HT-29 (cell line): ENCODE data around the gene TENT4B. TPM values are rescaled to one million over a fixed set of nuclear protein-coding genes. Genes with fewer than 3 reads are reported as not detected.

Source experiments
- DNase-seq: peaks from one replicate; pipeline ENCODE4 v3.0.0-alpha.2; 2015; ENCODE audit warnings: low spot score
- total RNA-seq: library from RNA; depleted of rRNA; stranded (reverse); fragments of >200 nt; shearing (Covaris generic); gene quantifications from 2 replicates; pipeline ENCODE4 v1.2.3, GENCODE V29; 2014

The TENT4B gene
- total RNA-seq, 1 experiment from 2014 or later = 5.3 TPM

GRCh38 chr16:50255538-50255937, 102.4 kb downstream of the TENT4B start:
- no peak for DNase-seq

DNA sequence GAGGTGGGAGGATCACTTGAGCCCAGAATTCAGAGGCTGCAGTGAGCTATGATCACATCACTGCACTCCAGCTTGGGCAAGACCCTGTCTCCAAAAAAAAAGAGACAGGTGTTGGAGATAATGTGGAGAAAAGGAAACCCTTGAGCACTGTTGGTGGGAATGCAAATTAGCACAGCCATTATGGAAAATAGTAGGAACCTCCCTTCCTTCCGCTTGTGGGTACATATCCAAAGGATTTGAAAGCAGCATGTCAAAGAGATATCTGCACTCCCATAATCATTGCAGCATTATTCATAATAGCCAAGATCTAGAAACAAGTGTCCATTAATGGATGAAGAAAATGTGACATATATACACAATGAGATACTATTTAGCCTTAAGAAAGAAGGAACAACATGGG, 103.5 kb downstream of the TENT4B start:
- no peak for DNase-seq

DNA sequence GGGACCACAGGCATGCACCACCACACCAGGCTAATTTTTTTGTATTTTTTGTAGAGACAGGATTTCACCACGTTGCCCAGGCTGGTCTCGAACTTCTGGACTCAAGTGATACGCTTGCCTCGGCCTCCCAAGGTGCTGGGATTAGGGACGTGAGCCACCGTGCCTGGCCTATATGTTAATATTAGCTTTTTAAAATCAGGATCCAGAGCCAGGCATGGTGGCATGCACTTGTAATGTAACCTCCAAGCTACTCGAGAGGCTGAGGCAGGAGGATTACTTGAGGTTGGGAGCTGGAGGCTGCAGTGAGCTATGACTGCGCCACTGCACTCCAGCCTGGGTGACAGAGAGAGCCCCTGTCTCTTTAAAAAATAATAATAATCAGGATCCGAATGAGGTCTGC, 104.8 kb downstream of the TENT4B start:
- no peak for DNase-seq

DNA sequence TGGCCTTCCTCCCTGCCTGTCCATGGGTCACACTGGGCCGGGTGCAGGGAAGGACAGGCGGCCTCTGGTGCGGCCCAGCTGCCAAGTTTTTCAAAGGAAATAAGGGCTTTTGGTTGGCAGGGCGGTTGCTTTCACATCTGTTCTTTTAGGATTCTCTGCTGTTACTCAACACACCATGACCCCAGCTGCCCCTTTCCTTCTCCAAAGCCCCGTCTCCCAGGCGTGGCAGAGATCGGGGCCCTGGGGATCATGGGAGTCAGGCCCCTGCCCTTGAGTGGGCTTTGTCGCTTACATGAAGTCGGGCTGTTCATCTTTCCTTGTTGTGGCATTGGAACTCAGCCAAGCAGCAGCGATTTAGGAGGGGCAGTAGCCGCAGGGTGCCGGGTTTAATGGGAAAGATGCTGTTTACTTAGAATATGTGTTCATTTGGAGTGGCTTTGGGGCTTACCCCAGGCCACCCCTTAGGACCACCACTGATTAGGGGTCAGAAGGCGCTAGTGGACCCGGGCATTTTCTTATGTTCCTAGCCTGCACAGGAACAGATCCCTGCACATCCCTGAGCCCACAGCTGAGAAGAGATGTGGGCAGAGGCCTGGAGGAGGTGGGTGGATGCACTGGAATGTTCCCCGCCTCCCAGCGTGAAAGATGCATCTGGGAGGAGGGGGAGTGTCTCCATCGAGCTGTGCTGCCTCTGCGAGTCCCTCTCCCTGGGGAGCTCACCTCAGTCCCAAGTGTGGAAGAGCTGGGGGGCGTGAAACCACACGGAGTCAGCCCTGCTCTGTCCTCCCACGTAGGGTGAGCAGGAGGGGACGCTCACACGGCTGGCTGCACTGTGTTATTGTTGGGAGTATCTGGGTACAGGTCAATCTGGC, 106.5 kb downstream of the TENT4B start:
- DNase-seq = no peak

- DNase-seq = no peak
Measured at GRCh38 chr16:50260206-50261159, 107.4 kb downstream of the TENT4B start.

DNA sequence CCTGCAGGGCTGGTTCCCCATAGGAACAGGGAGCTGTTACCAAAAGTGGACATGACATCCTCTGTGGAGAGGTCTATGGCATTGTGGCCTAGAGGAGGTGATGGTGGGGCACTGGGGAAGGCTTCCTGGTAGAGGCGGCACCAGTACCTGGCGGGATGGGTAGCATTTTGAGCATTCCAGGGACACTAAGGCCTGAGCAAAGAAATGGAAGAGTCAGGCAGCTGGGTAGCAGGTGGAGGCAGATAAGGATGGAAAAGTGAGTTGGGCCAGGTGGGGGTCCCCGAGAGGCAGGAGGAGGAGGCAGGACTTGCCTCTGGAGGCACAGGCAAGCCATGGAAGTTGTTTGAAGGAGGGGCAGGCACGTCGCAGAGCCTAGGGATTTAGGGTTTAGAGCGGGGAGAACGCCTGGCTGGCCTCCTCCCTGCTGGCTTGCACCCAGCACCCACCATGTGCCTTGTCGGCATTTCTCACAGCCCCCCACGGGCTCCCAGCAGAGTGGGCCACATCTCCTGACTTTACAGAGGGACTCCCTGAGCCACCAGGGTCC, 108.1 kb downstream of the TENT4B start:
- DNase-seq = no peak

- no peak for DNase-seq
Measured at GRCh38 chr16:50261707-50262235, 108.7 kb downstream of the TENT4B start.

DNA sequence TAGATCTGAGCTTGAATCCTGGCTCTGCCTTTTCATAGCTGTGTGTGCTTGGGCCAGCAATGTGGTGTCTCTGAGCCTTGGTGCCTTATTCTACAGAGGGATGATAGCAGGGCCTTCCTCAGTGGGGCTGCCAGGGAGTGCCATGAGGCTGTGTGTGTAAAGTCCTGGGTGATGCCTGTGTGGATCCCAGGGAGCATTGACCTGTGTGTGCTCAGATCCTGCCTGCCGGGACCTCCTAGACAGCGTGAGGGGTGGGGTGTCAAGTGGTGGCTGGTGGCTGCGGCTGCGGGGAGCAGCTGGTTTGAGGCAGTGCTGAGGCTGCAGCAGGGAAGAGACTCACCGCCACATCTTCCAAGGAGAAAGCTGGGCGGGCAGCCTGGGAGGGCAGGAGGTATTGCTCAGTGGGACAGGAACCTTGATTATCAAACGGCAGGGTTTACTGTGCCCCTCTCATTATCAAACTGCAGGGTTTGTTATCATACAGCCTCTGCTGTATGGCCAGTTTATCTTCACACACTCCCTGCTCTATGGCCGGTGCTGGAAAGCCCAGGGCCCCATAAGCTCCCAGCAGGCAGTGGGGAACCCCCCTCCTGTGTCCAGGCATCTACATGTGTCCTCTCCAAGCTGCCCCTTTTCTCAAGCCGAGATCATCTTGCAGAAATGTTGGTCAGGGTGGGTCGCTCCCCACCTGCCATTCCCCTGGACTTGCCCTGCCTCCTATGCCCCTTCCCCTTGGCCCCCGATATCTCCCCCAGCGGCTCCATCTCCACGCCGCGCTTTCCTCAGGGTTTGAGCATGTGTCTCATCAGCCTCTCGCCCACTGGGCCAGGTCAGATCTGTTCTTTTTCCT, 110.2 kb downstream of the TENT4B start:
- DNase-seq = no peak

DNA sequence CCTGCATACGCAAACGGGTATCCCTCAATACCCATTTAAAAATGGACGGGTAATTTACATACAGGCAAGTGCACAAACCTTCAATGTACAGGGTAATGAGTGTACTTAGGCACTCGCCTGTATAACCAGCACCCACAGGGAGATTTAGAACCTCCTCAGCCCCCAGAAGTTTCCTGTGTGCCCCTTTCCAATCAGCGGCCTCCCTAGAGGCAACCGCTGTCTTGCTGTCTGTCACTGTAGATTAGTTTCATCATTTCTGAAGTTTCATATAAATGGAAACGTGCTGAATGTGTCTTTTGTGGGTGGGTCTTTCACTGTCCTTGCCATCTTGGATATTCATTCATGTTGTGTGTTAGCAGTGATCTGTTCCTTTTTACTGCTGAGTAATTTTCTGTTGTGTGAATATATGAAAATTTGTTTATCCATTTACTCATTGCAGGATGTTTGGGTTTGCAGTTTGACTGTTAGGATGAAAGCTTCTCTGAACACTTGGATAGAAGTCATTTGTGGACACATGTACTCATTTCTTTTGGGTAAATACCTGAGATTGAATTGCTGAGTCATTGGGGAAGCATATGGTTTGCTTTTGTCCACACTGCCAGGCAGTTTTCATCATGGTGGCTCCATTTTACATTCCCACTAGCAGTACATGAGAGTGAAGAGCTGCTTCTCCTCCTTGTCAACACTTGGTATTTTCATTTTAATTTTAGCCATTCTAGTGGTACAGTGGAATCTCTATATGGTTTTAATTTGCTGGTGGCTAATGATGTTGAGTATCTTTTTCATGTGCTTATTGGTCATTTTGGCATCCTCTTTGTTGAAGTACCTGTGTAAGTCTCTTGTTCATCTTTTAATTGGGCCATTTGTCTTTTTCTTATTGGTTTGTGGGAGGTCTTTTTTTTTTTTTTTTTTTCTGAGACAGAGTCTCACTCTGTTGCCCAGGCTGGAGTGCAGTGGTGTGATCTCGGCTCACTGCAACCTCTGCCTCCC, 111.1 kb downstream of the TENT4B start:
- no peak for DNase-seq

DNA sequence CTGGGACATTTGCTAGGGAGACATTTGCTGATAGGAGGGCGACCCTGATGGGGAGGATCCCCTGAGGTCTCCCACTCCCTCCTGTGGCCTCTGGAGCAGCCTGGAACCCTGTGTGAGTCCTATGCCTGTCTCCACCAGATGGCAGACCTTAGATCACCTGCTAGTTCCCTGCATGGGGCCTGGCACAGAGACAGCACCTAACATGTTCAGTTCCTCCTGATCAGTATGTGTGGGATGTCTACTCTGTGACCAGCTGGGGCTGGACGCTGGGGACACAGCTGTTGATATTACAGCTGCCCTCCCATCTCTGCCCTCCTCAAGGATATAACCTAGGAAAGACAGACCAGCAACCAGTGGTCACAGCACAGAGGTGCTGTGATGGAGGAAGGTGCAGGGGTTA, 112.2 kb downstream of the TENT4B start:
- DNase-seq = peak; percentile 27

DNA sequence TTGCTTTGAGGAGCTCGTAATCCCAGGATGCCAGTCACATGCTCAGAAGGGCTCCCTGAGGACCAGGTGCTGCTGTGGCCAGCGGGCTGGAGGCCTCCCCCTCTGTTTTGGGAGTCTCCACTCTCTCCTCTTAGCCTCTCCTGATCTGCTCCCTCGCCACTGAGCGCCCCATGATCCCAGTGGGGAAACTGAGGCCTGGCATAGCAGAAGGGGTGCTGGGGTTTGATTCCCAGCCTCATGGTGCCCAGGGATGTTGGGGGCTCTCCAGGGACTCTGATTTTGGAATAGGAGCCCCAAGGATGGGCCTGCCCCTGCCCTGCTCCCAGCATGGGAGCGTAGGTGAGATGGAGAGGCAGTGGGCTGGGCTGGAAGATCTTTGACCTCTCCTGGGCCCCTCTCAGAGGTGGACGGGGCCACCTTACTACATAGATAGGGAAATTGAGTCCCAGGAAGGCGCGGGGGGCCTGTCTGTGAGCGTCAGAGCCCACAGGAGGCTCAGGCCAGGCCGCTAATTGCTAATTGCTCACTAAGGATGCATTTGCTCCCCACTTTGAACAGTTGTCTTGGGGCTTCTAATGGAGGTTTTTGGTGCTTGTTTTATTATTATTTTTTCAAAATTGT, 112.7 kb downstream of the TENT4B start:
- no peak for DNase-seq

DNA sequence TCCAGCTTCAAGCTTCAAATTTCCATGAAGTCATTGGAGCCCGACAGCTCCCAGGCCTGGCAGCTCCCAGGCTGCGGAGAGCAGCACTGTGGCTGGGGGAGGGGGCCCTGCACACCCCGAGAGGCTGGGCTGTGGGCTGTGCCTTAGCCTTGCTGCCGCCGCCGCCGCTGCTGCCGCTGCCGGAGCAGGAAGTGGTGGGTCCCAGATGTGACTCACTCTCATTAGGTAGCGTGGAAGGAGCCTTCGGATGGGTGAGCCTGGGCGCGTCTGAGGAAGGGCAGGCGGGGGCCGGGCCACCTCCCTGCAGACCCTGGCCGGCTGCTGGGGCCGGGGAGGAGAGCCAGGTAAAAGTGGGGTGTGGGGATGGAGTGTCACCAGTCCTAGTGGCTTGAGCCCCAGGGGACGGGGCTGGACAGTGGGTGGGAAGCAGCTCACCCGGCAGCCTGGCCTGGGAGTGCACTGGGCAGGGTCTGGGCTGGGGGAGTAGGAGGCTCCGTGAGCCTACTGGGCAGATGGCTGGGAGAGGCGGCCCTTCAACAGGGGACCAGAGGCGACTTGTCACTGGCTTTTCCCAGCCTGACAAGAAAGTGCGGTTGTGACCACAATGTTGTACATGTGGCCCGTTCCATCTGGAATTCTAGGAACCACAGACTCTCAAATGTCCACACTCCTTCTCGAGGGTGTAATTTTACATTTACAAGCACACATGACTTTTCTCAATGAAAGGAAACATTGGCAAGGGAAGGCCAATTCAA, 113.4 kb downstream of the TENT4B start, which contains the start of gene ADCY7:
Gene ADCY7, plus strand, starts transcription at position 215 of the 755 bp plus-strand sequence. CDS start 21,629 bp downstream, outside the sequence.
- peak; percentile 36 for DNase-seq

DNA sequence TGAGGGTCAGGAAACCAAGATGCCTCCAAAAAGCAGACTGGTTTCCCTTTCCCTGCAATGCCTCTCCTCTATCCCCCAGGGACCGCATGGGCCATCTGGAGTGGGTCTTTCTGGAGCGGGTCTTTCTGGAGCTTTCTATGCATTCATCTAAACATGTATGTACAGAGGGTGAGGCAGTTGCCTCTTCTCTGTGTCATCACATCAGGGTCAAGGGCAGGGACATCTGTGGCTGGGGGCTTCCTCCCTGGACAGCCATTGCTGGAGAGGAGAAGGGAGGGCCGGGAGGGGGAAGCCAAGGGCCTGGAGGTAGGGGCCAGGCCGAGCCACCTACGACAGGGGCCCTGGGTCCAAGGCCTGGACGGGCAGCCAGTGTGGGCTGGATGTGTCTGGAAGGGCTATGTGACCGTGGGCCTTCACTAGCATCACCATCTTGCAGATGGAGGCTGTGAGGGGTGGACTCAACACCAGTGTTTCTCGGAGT, 114.1 kb downstream of the TENT4B start:
- no peak for DNase-seq

GRCh38 chr16:50267651-50268050, 114.5 kb downstream of the TENT4B start:
- no peak for DNase-seq

DNA sequence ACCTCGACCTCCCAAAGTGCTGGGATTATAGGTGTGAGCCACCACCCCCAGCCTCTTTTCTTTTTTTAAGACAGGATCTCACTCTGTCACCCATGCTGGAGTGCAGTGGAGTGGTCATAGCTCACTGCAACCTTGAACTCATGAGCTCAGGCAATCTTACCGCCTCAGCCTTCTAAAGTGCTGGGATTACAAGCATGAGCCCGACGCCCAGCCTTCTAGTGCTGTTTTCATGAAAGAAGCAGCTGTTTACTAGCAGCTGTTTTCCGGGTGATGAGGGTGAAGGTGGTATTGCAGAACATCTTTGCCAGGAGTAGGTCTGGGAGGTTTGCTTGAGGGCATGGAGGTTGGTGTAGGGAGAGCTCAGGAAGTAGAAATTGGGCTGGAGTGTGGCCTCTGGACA, 115.2 kb downstream of the TENT4B start:
- no peak for DNase-seq

- DNase-seq = no peak
Measured at GRCh38 chr16:50269061-50269705, 116.1 kb downstream of the TENT4B start.

DNA sequence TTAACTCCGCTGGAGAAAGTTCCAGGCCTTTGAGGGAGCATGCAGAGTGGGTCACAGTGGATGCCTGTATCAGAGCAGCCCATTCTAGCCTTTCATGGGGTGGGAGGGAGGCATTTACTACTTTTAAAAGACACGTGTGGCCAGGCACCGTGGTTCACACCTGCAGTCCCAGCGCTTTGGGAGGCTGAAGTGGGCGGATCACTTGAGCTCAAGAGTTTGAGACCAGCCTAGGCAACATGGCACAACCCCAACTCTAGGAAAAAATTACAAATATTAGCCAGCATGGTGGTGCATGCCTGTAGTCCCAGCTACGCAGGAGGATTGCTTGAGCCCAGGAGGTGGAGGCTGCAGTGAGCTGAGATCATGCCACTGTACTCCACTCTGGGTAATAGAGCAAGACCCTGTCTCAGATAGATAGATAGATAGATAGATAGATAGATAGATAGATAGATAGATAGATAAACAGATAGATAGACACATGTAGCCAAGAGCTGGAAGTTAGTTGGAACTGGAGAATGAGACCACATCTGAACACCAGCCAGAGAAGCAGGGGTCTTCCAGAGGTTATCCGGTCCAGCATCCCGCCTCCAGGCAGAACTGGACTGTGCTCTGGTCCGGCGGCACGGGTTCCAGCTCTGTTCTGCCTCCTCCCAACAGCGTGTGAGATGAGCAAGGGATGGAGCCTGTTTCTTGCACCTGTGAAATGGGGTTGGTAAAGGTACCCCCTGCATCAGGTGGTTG, 116.8 kb downstream of the TENT4B start:
- no peak for DNase-seq
